Breast epithelium (tissue), 3 donors: Measurements from ENCODE around the gene SYNE2.

ENCODE experiments used
- CTCF ChIP-seq, 3 donors: fragments of 450-650 bp; IDR thresholded peaks; one replicate each; pipeline ENCODE4 v1.5.1; 2016 to 2017; ENCODE audit warnings: antibody characterized with exemption in 3 of 3, mild to moderate bottlenecking in 3 of 3, moderate library complexity in 3 of 3
- POLR2A ChIP-seq: fragments of 450-650 bp; IDR thresholded peaks from one replicate; pipeline ENCODE4 v1.6.1; 2016; ENCODE audit warnings: antibody characterized with exemption, mild to moderate bottlenecking, moderate library complexity

GRCh38 chr14:64061115-64061514 is 208.3 kb downstream of the SYNE2 start:
- TF ChIP-seq POLR2A: no peak
- no peak for TF ChIP-seq CTCF (IDR thresholded peaks at IDR 0.05)
